GM03348 (cell line): ENCODE data around the gene MKKS.

Experiments
- DNase-seq: peaks from one replicate; pipeline ENCODE4 v3.0.0; 2012; ENCODE audit warnings: low spot score

The MKKS gene

GRCh38 chr20:10368702-10369041 is 65.3 kb downstream of the MKKS start:
- no peak for DNase-seq

GRCh38 chr20:10367943-10368701 is 65.9 kb downstream of the MKKS start:
- DNase-seq = no peak

GRCh38 chr20:10367693-10367942 is 66.4 kb downstream of the MKKS start:
- no peak for DNase-seq

- no peak for DNase-seq
These were observed 66.9 kb downstream of the MKKS start for GRCh38 chr20:10366898-10367692.

- DNase-seq = no peak
These were observed 71.3 kb downstream of the MKKS start for GRCh38 chr20:10362674-10363073.

GRCh38 chr20:10360878-10361277 is 73.1 kb downstream of the MKKS start:
- no peak for DNase-seq

GRCh38 chr20:10359621-10360040 is 74.4 kb downstream of the MKKS start:
- no peak for DNase-seq

GRCh38 chr20:10357974-10358373 is 76.0 kb downstream of the MKKS start:
- DNase-seq = no peak

- no peak for DNase-seq
These were observed 76.8 kb downstream of the MKKS start for GRCh38 chr20:10357061-10357708.

GRCh38 chr20:10356628-10357027 is 77.4 kb downstream of the MKKS start:
- no peak for DNase-seq

- DNase-seq = no peak
These were observed 80.8 kb downstream of the MKKS start for GRCh38 chr20:10352934-10353824.
